Ovary (tissue), 3 donors: Measurements from ENCODE around the gene RAP1GAP2.

Experiments
- EP300 ChIP-seq: sonication (generic); formaldehyde crosslinking; IDR thresholded peaks from one replicate; pipeline ENCODE4 v1.6.1; 2017; ENCODE audit warnings: antibody characterized with exemption
- POLR2A ChIP-seq: fragments of 450-650 bp; IDR thresholded peaks from one replicate; pipeline ENCODE4 v1.6.1; 2017; ENCODE audit warnings: antibody characterized with exemption, mild to moderate bottlenecking, moderate library complexity
- TF ChIP-seq, protein P1 (sequence below), 3 donors: fragments of 450-650 bp in 2 of 3; fragments of 200-600 bp in 1 of 3; IDR thresholded peaks; one replicate each; pipeline versions ENCODE4 v1.5.1 to v1.8.0; 2016 to 2022; ENCODE audit warnings: antibody characterized with exemption in 3 of 3, mild to moderate bottlenecking in 1 of 3
- donor health status: DM: no; HTN: no; CAD: no.

DNA sequence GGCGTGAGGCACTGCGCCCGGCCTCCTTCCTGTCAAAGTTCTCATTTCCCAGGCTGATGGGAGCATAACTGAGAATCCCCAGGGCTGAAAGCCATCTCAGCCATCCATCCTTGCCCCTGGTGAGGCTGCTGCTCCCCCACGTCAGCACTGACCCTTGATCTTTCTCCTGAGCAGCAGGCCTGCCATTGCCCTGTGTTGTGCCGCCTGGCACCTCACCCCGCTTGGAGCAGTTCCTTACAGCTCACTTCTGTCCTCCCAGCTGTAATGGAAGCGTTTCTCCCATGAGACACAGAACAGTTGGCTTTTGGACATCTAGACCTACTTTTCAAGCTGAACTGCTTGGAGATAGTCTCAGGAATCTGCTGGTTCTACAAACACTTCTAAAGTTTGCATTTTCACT, 215.7 kb downstream of the RAP1GAP2 start:
- TF ChIP-seq EP300 (no peak), POLR2A (no peak)
- TF ChIP-seq, protein P1, sequence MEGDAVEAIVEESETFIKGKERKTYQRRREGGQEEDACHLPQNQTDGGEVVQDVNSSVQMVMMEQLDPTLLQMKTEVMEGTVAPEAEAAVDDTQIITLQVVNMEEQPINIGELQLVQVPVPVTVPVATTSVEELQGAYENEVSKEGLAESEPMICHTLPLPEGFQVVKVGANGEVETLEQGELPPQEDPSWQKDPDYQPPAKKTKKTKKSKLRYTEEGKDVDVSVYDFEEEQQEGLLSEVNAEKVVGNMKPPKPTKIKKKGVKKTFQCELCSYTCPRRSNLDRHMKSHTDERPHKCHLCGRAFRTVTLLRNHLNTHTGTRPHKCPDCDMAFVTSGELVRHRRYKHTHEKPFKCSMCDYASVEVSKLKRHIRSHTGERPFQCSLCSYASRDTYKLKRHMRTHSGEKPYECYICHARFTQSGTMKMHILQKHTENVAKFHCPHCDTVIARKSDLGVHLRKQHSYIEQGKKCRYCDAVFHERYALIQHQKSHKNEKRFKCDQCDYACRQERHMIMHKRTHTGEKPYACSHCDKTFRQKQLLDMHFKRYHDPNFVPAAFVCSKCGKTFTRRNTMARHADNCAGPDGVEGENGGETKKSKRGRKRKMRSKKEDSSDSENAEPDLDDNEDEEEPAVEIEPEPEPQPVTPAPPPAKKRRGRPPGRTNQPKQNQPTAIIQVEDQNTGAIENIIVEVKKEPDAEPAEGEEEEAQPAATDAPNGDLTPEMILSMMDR (IDR thresholded peaks at IDR 0.05): no peak
